Measurements from ENCODE around the gene LSS. TPM values are rescaled to one million over a fixed set of nuclear protein-coding genes. Genes with fewer than 3 reads are reported as not detected.
A peak's percentile ranks its signal among the peaks of the same experiment; 100 is the strongest.

Gene LSS
- total and polyA plus RNA-seq, 2 of the 4 experiments (the other 2 are of a cell fraction), result 43.4 to 58.1 TPM

- BruUV-seq (replicated peaks), result no TSS peak
- in situ Hi-C loops (cut with MboI; ENCODE audit: low sequenced_read_pairs), result no loop called here
Observed at GRCh38 chr21:46191257-46191685, 37.3 kb downstream of the LSS start.

More at GRCh38 chr21:46191257-46191685, 37.3 kb downstream of the LSS start:
- Histone ChIP-seq H2BK5ac (ENCODE audit: low read depth, low read length, poor library complexity, severe bottlenecking) (no peak overlapping the region), H3K27me3 (ENCODE audit: control insufficient read depth, insufficient read depth, low read length) (no peaks in the 10 kb centered on the region), H3K23ac (ENCODE audit: low read depth, low read length) (no peak overlapping the region), H3K9me1 (ENCODE audit: insufficient read depth, low read length) (peaks cover 27% of the 10 kb centered on the region), H3K79me1 (ENCODE audit: low read depth in 1 of 2, low read length in 2 of 2) (no peaks in the 10 kb centered on the region; a peak in 1 of 4 replicates), H3K36me3 (ENCODE audit: control insufficient read depth, insufficient read depth, low read length) (peaks cover 35% of the 10 kb centered on the region), H3K4ac (ENCODE audit: low read depth, low read length) (no peak overlapping the region), H2BK15ac (ENCODE audit: low read depth, low read length) (no peak overlapping the region), H3K4me2 (ENCODE audit: low read depth, low read length) (no peak overlapping the region), H3K4me1 (ENCODE audit: control insufficient read depth, insufficient read depth, low read length) (peaks cover 26% of the 10 kb centered on the region), H2AFZ (replicated peaks; ENCODE audit: low read length, poor library complexity) (no peak overlapping the region), H4K91ac (ENCODE audit: insufficient read depth, low read depth, low read length) (no peak overlapping the region), H3K56ac (ENCODE audit: extremely low read depth, insufficient read depth, low read length) (no peak overlapping the region), H4K20me1 (ENCODE audit: insufficient read depth, low read length) (no peaks in the 10 kb centered on the region), H4K5ac (ENCODE audit: low read depth, low read length) (no peak overlapping the region), H4K8ac (ENCODE audit: low read depth in 2 of 2, low read length in 2 of 2) (no peak overlapping the region), H3K27ac (ENCODE audit: insufficient read depth, low read length) (peak overlapping the region; percentile 36; the same call in 1 of the 2 replicates), H3K18ac (ENCODE audit: low read depth, low read length) (no peak overlapping the region), H3K9ac (ENCODE audit: low read depth, low read length) (no peak overlapping the region), H3K9me3 (ENCODE audit: control insufficient read depth, insufficient read depth, low read length) (no peaks in the 10 kb centered on the region), H3K14ac (replicated peaks; ENCODE audit: low read depth, low read length) (no peak overlapping the region), H3K4me3 (ENCODE audit: insufficient read depth, low read depth, low read length) (no peak overlapping the region), H2BK120ac (ENCODE audit: low read depth, low read length) (no peak overlapping the region), H2AK9ac (replicated peaks; ENCODE audit: low read depth, low read length, poor library complexity) (no peak overlapping the region), H2AK5ac (ENCODE audit: low read depth, low read length) (peak overlapping the region; percentile 12; the same call in 1 of the 2 replicates), H2BK20ac (ENCODE audit: low read depth, low read length) (no peak overlapping the region)
- peak; percentile 85 for DNase-seq
- TF ChIP-seq RCOR1 (IDR thresholded peaks at IDR 0.05; ENCODE audit: insufficient replicate concordance, low read length) (no peak), FOS (IDR thresholded peaks at IDR 0.05; ENCODE audit: low read depth, low read length) (peak; percentile 68), MXI1 (IDR thresholded peaks at IDR 0.05; ENCODE audit: borderline replicate concordance, low read depth, low read length) (no peak), USF2 (IDR thresholded peaks at IDR 0.05; ENCODE audit: low read depth, low read length) (peak; percentile 16; the same call in 1 of the 2 replicates), MAZ (IDR thresholded peaks at IDR 0.05; ENCODE audit: borderline replicate concordance, low read depth, low read length) (no peak), RFX5 (IDR thresholded peaks at IDR 0.05; ENCODE audit: low read depth, low read length) (no peak), NFE2L2 (IDR thresholded peaks at IDR 0.05; ENCODE audit: low read depth, low read length) (no peak), CEBPB (IDR thresholded peaks at IDR 0.05; ENCODE audit: low read depth, low read length) (peak; percentile 97), CTCF (conservative IDR thresholded peaks at IDR 0.05; ENCODE audit: low read depth, low read length) (no peak), SMC3 (IDR thresholded peaks at IDR 0.05; ENCODE audit: low read depth, low read length) (no peak)
- peak; percentile 96 for ATAC-seq (ENCODE audit: low read depth)
- no CpG with 5 or more reads among the region's 4 CpGs for WGBS, 2 experiments (ENCODE audit: extremely low coverage in 2 of 2, insufficient read length in 1 of 2)
- ChIA-PET CTCF (no interaction called here), POLR2A (ENCODE audit: unreplicated experiment) (no interaction called here)
- intact Hi-C loops (cut with micrococcal nuclease), result no loop called here
- dilution Hi-C loops (cut with HindIII; ENCODE audit: low sequenced_read_pairs, unreplicated experiment), result no loop called here
